ENCODE measurements around the gene HIP1. TPM values are rescaled to one million over a fixed set of nuclear protein-coding genes. Genes with fewer than 3 reads are reported as not detected.
A peak's percentile ranks its signal among the peaks of the same experiment; 100 is the strongest.
"Not testable (repeated sequence)": the region's sequence is repeated elsewhere in the genome, so short reads cannot be mapped to it uniquely, and the experiment has no call there.

HIP1 gene
- 12.5 TPM for total RNA-seq

GRCh38 chr7:75738604-75738974, at the start of gene HIP1:
Gene HIP1 (minus strand): TSS chr7:75738941. CDS start chr7:75738920, 21 bp downstream.
- H3K9ac ChIP-seq (ENCODE audit: low read depth in 1 of 3, low read length in 3 of 3), result peak within 1 kb of the TSS; percentile 87 to 94 (median 89)
- H3K27ac ChIP-seq (ENCODE audit: low read depth, low read length), result peak within 1 kb of the TSS; percentile 81
- no peaks in the 10 kb centered on the region for H3K9me3 ChIP-seq (ENCODE audit: control insufficient read depth in 3 of 3, low read length in 3 of 3)
- no peaks in the 10 kb centered on the region for H3K27me3 ChIP-seq (ENCODE audit: control insufficient read depth in 3 of 3, insufficient read depth in 3 of 3, low read length in 3 of 3)
- peaks cover 12 to 14% (median 13%) of the 10 kb centered on the region in 3 donors for H3K4me1 ChIP-seq (ENCODE audit: control insufficient read depth in 3 of 3, insufficient read depth in 3 of 3, low read length in 3 of 3)
- H3K36me3 ChIP-seq (ENCODE audit: control insufficient read depth in 3 of 3, insufficient read depth in 3 of 3, low read length in 3 of 3), result no peaks in the 10 kb centered on the region
- peak within 1 kb of the TSS; percentile 84 to 95 (median 89) for H3K4me3 ChIP-seq (ENCODE audit: low read length in 3 of 3)

DNA sequence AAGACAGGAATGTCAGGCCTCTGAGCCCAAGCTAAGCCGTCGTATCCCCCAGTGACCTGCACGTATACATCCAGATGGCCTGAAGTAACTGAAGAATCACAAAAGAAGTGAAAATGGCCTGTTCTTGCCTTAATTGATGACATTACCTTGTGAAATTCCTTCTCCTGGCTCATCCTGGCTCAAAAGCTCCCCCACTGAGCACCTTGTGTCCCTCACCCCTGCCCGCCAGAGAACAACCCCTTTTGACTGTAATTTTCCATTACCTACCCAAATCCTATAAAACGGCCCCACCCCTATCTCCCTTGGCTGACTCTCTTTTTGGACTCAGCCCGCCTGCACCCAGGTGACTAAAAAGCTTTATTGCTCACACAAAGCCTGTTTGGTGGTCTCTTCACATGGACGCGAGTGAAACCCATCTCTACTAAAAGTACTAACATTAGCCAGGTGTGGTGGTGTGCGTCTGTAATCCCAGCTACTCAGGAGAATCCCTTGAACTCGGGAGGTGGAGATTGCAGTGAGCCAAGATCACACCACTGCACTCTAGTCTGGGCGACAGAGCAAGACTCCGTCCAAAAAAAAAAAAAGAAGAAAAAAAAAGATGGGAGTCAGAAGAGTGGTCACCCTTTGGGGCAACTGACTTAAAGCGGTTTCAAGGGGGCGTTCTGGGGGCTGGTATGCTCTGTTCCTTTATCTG, 49.6 kb upstream of the HIP1 start:
- H3K9ac ChIP-seq (ENCODE audit: low read depth in 1 of 3, low read length in 3 of 3); H3K4me3 ChIP-seq (ENCODE audit: low read length in 3 of 3); H3K27me3 ChIP-seq (ENCODE audit: control insufficient read depth in 3 of 3, insufficient read depth in 3 of 3, low read length in 3 of 3); H3K9me3 ChIP-seq (ENCODE audit: control insufficient read depth in 3 of 3, low read length in 3 of 3); H3K36me3 ChIP-seq (ENCODE audit: control insufficient read depth in 3 of 3, insufficient read depth in 3 of 3, low read length in 3 of 3); H3K27ac ChIP-seq (ENCODE audit: low read depth, low read length); H3K4me1 ChIP-seq (ENCODE audit: control insufficient read depth in 3 of 3, insufficient read depth in 3 of 3, low read length in 3 of 3): not testable (repeated sequence)

GRCh38 chr7:75783058-75783457, 44.3 kb upstream of the HIP1 start:
- H3K4me1 ChIP-seq (ENCODE audit: control insufficient read depth in 3 of 3, insufficient read depth in 3 of 3, low read length in 3 of 3); H3K4me3 ChIP-seq (ENCODE audit: low read length in 3 of 3); H3K9me3 ChIP-seq (ENCODE audit: control insufficient read depth in 3 of 3, low read length in 3 of 3); H3K9ac ChIP-seq (ENCODE audit: low read depth in 1 of 3, low read length in 3 of 3); H3K27me3 ChIP-seq (ENCODE audit: control insufficient read depth in 3 of 3, insufficient read depth in 3 of 3, low read length in 3 of 3); H3K36me3 ChIP-seq (ENCODE audit: control insufficient read depth in 3 of 3, insufficient read depth in 3 of 3, low read length in 3 of 3); H3K27ac ChIP-seq (ENCODE audit: low read depth, low read length): not testable (repeated sequence)

DNA sequence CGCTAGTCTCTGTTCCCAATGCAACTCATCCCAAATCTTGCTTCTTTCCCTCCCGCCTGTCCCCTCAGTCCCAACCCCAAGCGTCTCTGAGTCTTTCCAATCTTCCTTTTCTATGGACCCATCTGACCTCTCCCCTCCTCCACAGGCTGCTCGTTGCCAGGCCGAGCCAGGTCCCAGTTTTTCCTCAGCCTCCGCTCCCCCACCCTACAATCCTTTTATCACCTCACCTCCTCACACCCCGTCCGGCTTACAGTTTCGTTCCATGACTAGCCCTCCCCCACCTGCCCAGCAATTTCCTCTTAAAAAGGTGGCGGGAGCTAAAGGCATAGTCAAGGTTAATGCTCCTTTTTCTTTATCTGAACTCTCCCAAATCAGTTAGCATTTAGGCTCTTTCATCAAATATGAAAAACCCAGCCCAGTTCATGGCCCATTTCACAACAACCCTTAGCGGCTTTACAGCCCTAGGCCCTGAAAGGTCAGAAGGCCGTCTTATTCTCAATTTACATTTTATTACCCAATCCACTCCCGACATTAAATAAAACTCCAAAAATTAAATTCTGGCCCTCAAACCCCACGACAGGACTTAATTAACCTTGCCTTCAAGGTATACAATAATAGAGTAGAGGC, 42.0 kb upstream of the HIP1 start:
- H3K4me1 ChIP-seq (ENCODE audit: control insufficient read depth in 3 of 3, insufficient read depth in 3 of 3, low read length in 3 of 3); H3K27me3 ChIP-seq (ENCODE audit: control insufficient read depth in 3 of 3, insufficient read depth in 3 of 3, low read length in 3 of 3); H3K27ac ChIP-seq (ENCODE audit: low read depth, low read length); H3K36me3 ChIP-seq (ENCODE audit: control insufficient read depth in 3 of 3, insufficient read depth in 3 of 3, low read length in 3 of 3); H3K9ac ChIP-seq (ENCODE audit: low read depth in 1 of 3, low read length in 3 of 3); H3K4me3 ChIP-seq (ENCODE audit: low read length in 3 of 3); H3K9me3 ChIP-seq (ENCODE audit: control insufficient read depth in 3 of 3, low read length in 3 of 3): not testable (repeated sequence)

DNA sequence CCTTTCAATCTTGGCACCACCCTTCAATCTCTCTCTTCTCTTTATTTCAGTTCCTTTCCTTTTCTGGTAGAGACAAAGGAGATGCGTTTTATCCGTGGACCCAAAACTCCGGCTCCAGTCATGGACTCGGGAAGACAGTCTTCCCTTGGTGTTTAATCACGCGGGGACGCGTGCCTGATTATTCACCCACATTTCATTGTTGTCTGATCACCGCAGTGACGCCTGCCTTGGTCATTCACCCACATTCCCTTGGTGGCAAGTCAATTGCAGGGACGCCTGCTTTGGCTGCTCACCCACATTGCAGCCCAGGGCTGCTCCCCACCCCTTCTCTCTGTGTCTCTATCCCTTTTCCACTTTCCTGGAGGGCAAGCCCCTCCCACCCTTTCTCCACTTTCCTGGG, 40.8 kb upstream of the HIP1 start:
- not testable (repeated sequence) for H3K27ac ChIP-seq (ENCODE audit: low read depth, low read length)

GRCh38 chr7:75779035-75779434, 40.3 kb upstream of the HIP1 start:
- not testable (repeated sequence) for H3K4me1 ChIP-seq (ENCODE audit: control insufficient read depth in 3 of 3, insufficient read depth in 3 of 3, low read length in 3 of 3); H3K9ac ChIP-seq (ENCODE audit: low read depth in 1 of 3, low read length in 3 of 3); H3K36me3 ChIP-seq (ENCODE audit: control insufficient read depth in 3 of 3, insufficient read depth in 3 of 3, low read length in 3 of 3)

More for the DNA sequence above, 40.8 kb upstream of the HIP1 start:
- not testable (repeated sequence) for H3K27me3 ChIP-seq (ENCODE audit: control insufficient read depth in 3 of 3, insufficient read depth in 3 of 3, low read length in 3 of 3); H3K4me3 ChIP-seq (ENCODE audit: low read length in 3 of 3); H3K36me3 ChIP-seq (ENCODE audit: control insufficient read depth in 3 of 3, insufficient read depth in 3 of 3, low read length in 3 of 3); H3K9ac ChIP-seq (ENCODE audit: low read depth in 1 of 3, low read length in 3 of 3); H3K9me3 ChIP-seq (ENCODE audit: control insufficient read depth in 3 of 3, low read length in 3 of 3); H3K4me1 ChIP-seq (ENCODE audit: control insufficient read depth in 3 of 3, insufficient read depth in 3 of 3, low read length in 3 of 3)

GRCh38 chr7:75776295-75776971, 37.7 kb upstream of the HIP1 start:
- H3K27ac ChIP-seq (ENCODE audit: low read depth, low read length), result no peak overlapping the region
- no peaks in the 10 kb centered on the region for H3K36me3 ChIP-seq (ENCODE audit: control insufficient read depth in 3 of 3, insufficient read depth in 3 of 3, low read length in 3 of 3)
- no peaks in the 10 kb centered on the region for H3K27me3 ChIP-seq (ENCODE audit: control insufficient read depth in 3 of 3, insufficient read depth in 3 of 3, low read length in 3 of 3)
- no peaks in the 10 kb centered on the region for H3K4me1 ChIP-seq (ENCODE audit: control insufficient read depth in 3 of 3, insufficient read depth in 3 of 3, low read length in 3 of 3)
- no peak overlapping the region for H3K4me3 ChIP-seq (ENCODE audit: low read length in 3 of 3)
- no peaks in the 10 kb centered on the region for H3K9me3 ChIP-seq (ENCODE audit: control insufficient read depth in 3 of 3, low read length in 3 of 3)
- H3K9ac ChIP-seq (ENCODE audit: low read depth in 1 of 3, low read length in 3 of 3), result no peak overlapping the region

More at GRCh38 chr7:75779035-75779434, 40.3 kb upstream of the HIP1 start:
- not testable (repeated sequence) for H3K4me3 ChIP-seq (ENCODE audit: low read length in 3 of 3); H3K27ac ChIP-seq (ENCODE audit: low read depth, low read length); H3K9me3 ChIP-seq (ENCODE audit: control insufficient read depth in 3 of 3, low read length in 3 of 3); H3K27me3 ChIP-seq (ENCODE audit: control insufficient read depth in 3 of 3, insufficient read depth in 3 of 3, low read length in 3 of 3)

DNA sequence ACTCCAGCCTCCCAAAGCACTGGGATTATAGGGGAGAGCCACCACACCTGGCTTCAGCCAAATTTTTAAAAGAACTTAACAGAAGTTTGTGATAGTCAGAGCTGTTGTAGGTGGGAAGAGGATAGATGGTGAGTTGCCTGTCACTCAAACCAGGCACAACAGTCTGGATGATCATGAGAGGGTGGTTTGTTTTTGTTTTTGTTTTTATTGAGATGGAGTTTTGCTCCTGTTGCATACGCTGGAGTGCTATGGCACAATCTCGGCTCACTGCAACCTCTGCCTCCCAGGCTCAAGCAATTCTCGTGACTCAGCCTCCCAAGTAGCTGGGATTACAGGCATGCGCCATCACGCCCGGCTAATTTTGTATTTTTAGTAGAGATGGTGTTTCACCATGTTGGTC, 35.2 kb upstream of the HIP1 start:
- H3K4me3 ChIP-seq (ENCODE audit: low read length in 3 of 3); H3K9me3 ChIP-seq (ENCODE audit: control insufficient read depth in 3 of 3, low read length in 3 of 3); H3K4me1 ChIP-seq (ENCODE audit: control insufficient read depth in 3 of 3, insufficient read depth in 3 of 3, low read length in 3 of 3); H3K27ac ChIP-seq (ENCODE audit: low read depth, low read length); H3K27me3 ChIP-seq (ENCODE audit: control insufficient read depth in 3 of 3, insufficient read depth in 3 of 3, low read length in 3 of 3); H3K9ac ChIP-seq (ENCODE audit: low read depth in 1 of 3, low read length in 3 of 3); H3K36me3 ChIP-seq (ENCODE audit: control insufficient read depth in 3 of 3, insufficient read depth in 3 of 3, low read length in 3 of 3): not testable (repeated sequence)

DNA sequence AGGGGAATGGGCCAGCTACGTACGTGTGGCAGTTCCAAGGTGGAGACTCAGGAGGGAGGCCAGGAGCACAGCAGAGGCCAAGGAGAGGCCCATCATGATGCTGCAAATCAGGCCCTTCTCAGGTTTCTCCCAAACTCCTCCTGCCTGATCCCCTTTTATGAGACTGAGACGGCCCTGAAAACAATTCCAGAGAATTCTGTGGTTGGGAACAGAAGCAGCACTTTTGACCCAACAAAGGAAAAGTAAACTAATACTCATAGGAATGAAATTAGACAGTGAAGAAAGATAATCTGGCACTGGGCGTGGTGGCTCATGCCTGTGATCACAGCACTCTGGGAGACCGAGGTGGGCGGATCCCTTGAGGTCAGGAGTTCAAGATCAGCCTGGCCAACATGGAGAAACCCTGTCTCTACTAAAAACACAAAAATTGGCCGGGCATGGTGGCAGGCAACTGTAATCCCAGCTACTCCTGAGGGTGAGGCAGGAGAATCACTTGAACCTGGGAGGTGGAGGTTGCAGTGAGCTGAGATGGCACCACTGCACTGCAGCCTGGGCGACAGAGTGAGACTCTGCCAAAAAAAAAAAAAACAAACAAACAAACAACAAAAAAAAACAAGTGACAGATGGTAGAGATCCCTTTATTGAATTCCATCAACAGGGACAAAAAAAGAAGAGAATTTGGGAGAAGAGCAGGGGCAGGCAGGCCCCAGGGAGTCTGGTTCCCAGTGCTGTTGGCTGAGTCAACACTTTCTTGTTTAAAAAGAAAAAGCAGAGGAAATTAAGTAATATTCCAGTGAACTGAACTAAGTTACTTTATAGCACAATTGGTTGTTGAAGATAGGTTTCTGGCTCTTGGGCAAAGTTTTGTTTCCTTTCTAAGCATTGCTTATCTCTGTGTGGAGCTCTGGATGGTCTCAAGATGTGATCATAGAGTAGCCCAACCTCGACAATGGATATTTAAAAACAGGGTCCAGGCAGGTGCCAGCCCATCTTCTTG, 33.6 kb upstream of the HIP1 start, which contains the start of gene CCL26:
Gene CCL26, minus strand, starts transcription at position 131 of the 997 bp plus-strand sequence. Its CDS starts 35 bp downstream, at position 96.
- H3K4me3 ChIP-seq (ENCODE audit: low read length in 3 of 3), result no peak within 1 kb of the TSS
- no peaks in the 10 kb centered on the region for H3K4me1 ChIP-seq (ENCODE audit: control insufficient read depth in 3 of 3, insufficient read depth in 3 of 3, low read length in 3 of 3)
- no peaks in the 10 kb centered on the region for H3K27me3 ChIP-seq (ENCODE audit: control insufficient read depth in 3 of 3, insufficient read depth in 3 of 3, low read length in 3 of 3)
- no peaks in the 10 kb centered on the region for H3K9me3 ChIP-seq (ENCODE audit: control insufficient read depth in 3 of 3, low read length in 3 of 3)
- H3K36me3 ChIP-seq (ENCODE audit: control insufficient read depth in 3 of 3, insufficient read depth in 3 of 3, low read length in 3 of 3), result no peaks in the 10 kb centered on the region
- H3K9ac ChIP-seq (ENCODE audit: low read depth in 1 of 3, low read length in 3 of 3), result no peak within 1 kb of the TSS
- H3K27ac ChIP-seq (ENCODE audit: low read depth, low read length), result peak within 1 kb of the TSS; percentile 64

Measured in skeletal muscle tissue (tissue), 4 donors.